Measurements from ENCODE around the gene RHBDF2.

DNA sequence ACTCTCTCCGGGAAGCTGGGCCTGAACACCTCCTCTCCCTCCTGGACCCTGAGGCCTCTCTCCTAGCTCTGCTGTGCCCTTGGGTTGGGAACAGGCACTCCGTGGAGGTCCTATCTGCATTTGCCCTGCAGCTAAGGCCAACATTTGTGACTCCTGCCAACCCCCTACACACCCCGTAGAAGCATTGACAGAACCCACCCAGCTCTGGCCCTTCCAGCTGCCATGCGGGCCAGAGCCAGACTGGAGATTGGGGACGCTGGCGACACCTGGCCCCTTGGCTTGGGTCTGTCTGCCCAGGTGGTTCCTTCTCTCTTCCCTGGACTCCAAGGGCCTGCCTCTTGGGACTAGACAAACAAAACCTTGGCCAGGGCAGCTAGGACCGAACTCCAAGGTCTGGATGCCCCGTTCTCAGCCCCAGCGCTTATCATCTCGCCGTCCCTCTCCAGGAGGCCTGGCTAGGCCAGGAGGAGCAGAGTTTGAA, 644 bp upstream of the RHBDF2 start:
- TF ChIP-seq, protein P1, sequence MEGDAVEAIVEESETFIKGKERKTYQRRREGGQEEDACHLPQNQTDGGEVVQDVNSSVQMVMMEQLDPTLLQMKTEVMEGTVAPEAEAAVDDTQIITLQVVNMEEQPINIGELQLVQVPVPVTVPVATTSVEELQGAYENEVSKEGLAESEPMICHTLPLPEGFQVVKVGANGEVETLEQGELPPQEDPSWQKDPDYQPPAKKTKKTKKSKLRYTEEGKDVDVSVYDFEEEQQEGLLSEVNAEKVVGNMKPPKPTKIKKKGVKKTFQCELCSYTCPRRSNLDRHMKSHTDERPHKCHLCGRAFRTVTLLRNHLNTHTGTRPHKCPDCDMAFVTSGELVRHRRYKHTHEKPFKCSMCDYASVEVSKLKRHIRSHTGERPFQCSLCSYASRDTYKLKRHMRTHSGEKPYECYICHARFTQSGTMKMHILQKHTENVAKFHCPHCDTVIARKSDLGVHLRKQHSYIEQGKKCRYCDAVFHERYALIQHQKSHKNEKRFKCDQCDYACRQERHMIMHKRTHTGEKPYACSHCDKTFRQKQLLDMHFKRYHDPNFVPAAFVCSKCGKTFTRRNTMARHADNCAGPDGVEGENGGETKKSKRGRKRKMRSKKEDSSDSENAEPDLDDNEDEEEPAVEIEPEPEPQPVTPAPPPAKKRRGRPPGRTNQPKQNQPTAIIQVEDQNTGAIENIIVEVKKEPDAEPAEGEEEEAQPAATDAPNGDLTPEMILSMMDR (IDR thresholded peaks at IDR 0.05) = no peak
- no peak for TF ChIP-seq POLR2A (IDR thresholded peaks at IDR 0.05)

Measured in testis (tissue), 2 donors.